Measurements from ENCODE around the gene PAX6. TPM values are rescaled to one million over a fixed set of nuclear protein-coding genes. Genes with fewer than 3 reads are reported as not detected.

PAX6 gene
- total RNA-seq, 2 experiments from 2014 or later, result not detected

DNA sequence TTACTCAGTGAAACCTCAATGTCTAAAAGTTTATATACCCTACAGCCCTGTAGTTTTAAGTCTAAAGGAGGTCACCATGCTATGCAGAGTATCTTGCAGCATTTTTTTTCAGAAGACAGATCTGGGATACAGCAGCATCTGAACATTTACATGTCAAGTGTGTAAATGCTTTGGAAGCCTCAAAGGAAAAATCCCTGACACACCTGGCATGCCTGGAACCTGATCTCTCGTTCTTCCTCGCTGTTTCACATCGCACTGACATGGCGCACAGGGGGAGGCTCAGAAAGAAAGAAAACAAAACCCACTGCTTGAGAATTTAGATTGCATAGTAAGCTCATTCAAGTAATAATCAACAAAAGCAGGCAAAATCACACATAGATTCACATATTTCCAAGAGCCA lies 31.0 kb downstream of the PAX6 start:
- POLR2A ChIA-PET, result no interaction called here
- no TSS peak for BruUV-seq (replicated peaks)

DNA sequence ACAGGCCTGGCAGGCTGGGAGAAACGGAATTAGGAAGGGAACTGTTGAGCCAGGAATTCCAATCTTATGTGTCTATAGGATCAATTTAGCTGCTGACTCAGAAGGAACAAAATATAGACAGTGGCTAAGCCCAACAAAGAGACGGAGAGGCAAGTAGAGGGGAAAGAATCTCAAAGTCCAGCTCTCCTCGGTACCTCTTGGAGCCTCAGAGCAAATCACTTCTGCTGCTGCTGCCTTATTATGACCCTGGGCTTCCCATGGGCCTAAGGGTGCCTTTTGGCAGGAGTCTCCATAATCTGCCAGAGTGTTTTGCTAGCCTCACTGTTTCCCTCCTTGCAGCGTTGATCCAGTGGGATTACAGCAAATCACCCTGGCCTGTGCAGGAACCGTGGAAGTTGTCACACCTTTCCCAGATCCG lies 31.7 kb downstream of the PAX6 start:
- H3K9me2 ChIP-seq (ENCODE audit: insufficient read depth, low read length), result no peaks in the 10 kb centered on the region
- no peak for DNase-seq (ENCODE audit: low spot score)
- BruUV-seq (replicated peaks), result no TSS peak
- H3K4me3 ChIP-seq (ENCODE audit: low read depth, low read length, poor library complexity, severe bottlenecking), result no peak overlapping the region
- H4K20me1 ChIP-seq (ENCODE audit: insufficient read depth, low read length), result no peaks in the 10 kb centered on the region
- no peaks in the 10 kb centered on the region for H3K36me3 ChIP-seq (ENCODE audit: insufficient read depth, low read length)
- intact Hi-C loops (cut with micrococcal nuclease; ENCODE audit: unreplicated experiment), result no loop called here
- no peak for TF ChIP-seq EZH2phosphoT487 (IDR thresholded peaks at IDR 0.05; ENCODE audit: borderline replicate concordance, low read depth, low read length)
- TF ChIP-seq, protein P1, sequence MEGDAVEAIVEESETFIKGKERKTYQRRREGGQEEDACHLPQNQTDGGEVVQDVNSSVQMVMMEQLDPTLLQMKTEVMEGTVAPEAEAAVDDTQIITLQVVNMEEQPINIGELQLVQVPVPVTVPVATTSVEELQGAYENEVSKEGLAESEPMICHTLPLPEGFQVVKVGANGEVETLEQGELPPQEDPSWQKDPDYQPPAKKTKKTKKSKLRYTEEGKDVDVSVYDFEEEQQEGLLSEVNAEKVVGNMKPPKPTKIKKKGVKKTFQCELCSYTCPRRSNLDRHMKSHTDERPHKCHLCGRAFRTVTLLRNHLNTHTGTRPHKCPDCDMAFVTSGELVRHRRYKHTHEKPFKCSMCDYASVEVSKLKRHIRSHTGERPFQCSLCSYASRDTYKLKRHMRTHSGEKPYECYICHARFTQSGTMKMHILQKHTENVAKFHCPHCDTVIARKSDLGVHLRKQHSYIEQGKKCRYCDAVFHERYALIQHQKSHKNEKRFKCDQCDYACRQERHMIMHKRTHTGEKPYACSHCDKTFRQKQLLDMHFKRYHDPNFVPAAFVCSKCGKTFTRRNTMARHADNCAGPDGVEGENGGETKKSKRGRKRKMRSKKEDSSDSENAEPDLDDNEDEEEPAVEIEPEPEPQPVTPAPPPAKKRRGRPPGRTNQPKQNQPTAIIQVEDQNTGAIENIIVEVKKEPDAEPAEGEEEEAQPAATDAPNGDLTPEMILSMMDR (conservative IDR thresholded peaks at IDR 0.05; ENCODE audit: low read length), result no peak
- H3K9me3 ChIP-seq (ENCODE audit: low read length), result no peaks in the 10 kb centered on the region
- H3K27ac ChIP-seq (ENCODE audit: low read depth, low read length, poor library complexity, severe bottlenecking), result no peak overlapping the region
- POLR2A ChIA-PET, result no interaction called here
- CTCF ChIA-PET (ENCODE audit: unreplicated experiment), result no interaction called here
- no peak overlapping the region for H3K4me2 ChIP-seq (ENCODE audit: low read length)
- H3K4me1 ChIP-seq (ENCODE audit: insufficient read depth, low read length, poor library complexity, severe bottlenecking), result no peaks in the 10 kb centered on the region
- no peak overlapping the region for H2AFZ ChIP-seq (ENCODE audit: low read length)
- no peaks in the 10 kb centered on the region for H3K79me2 ChIP-seq (ENCODE audit: insufficient read depth, low read depth, low read length)

More for the DNA sequence above, 31.0 kb downstream of the PAX6 start:
- H3K79me2 ChIP-seq (ENCODE audit: insufficient read depth, low read depth, low read length), result no peaks in the 10 kb centered on the region
- H3K4me3 ChIP-seq (ENCODE audit: low read depth, low read length, poor library complexity, severe bottlenecking), result no peak overlapping the region
- H3K4me1 ChIP-seq (ENCODE audit: insufficient read depth, low read length, poor library complexity, severe bottlenecking), result no peaks in the 10 kb centered on the region
- no peaks in the 10 kb centered on the region for H4K20me1 ChIP-seq (ENCODE audit: insufficient read depth, low read length)
- no peak for DNase-seq (ENCODE audit: low spot score)
- no peaks in the 10 kb centered on the region for H3K36me3 ChIP-seq (ENCODE audit: insufficient read depth, low read length)
- intact Hi-C loops (cut with micrococcal nuclease; ENCODE audit: unreplicated experiment), result no loop called here
- H3K4me2 ChIP-seq (ENCODE audit: low read length), result no peak overlapping the region
- H3K27ac ChIP-seq (ENCODE audit: low read depth, low read length, poor library complexity, severe bottlenecking), result no peak overlapping the region
- H3K9me2 ChIP-seq (ENCODE audit: insufficient read depth, low read length), result no peaks in the 10 kb centered on the region
- CTCF ChIA-PET (ENCODE audit: unreplicated experiment), result no interaction called here
- H3K9me3 ChIP-seq (ENCODE audit: low read length), result no peaks in the 10 kb centered on the region
- no peak overlapping the region for H2AFZ ChIP-seq (ENCODE audit: low read length)
- TF ChIP-seq EZH2phosphoT487 (IDR thresholded peaks at IDR 0.05; ENCODE audit: borderline replicate concordance, low read depth, low read length), result no peak
- TF ChIP-seq, protein P1 (conservative IDR thresholded peaks at IDR 0.05; ENCODE audit: low read length), result no peak

DNA sequence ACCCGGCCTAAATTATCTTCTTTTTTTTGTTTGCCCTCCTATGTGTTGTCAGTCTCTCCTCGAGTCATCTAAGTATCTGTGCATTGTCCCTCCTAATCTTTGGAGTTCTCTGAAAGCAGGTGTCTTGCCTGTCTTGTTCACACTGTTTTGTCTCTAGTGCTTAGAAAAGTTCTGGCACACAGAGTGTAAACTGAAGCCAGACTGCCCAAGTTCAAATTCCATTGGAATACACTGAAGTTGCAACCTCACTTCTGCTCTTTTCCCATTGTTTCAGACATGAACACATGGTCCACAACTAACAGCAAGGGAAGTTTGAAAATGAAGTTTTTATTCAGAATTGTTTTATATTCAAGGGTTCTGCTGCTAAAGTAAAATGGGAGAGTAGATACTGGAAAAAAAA lies 38.7 kb downstream of the PAX6 start:
- no peak for DNase-seq (ENCODE audit: low spot score)
- no peaks in the 10 kb centered on the region for H3K4me1 ChIP-seq (ENCODE audit: insufficient read depth, low read length, poor library complexity, severe bottlenecking)
- H3K9me3 ChIP-seq (ENCODE audit: low read length), result no peaks in the 10 kb centered on the region
- no peaks in the 10 kb centered on the region for H3K36me3 ChIP-seq (ENCODE audit: insufficient read depth, low read length)
- no peak overlapping the region for H2AFZ ChIP-seq (ENCODE audit: low read length)
- POLR2A ChIA-PET, result interaction anchor here (0.6 to 0.7 kb wide), 2 partner anchors 422 to 560 kb away, joined by 3 to 4 read pairs; no protein-coding TSS in a partner anchor
- CTCF ChIA-PET (ENCODE audit: unreplicated experiment), result no interaction called here
- no peaks in the 10 kb centered on the region for H4K20me1 ChIP-seq (ENCODE audit: insufficient read depth, low read length)
- no peak overlapping the region for H3K27ac ChIP-seq (ENCODE audit: low read depth, low read length, poor library complexity, severe bottlenecking)
- TF ChIP-seq, protein P1 (conservative IDR thresholded peaks at IDR 0.05; ENCODE audit: low read length), result no peak
- TF ChIP-seq EZH2phosphoT487 (IDR thresholded peaks at IDR 0.05; ENCODE audit: borderline replicate concordance, low read depth, low read length), result no peak
- no peaks in the 10 kb centered on the region for H3K79me2 ChIP-seq (ENCODE audit: insufficient read depth, low read depth, low read length)
- H3K4me3 ChIP-seq (ENCODE audit: low read depth, low read length, poor library complexity, severe bottlenecking), result no peak overlapping the region
- H3K4me2 ChIP-seq (ENCODE audit: low read length), result no peak overlapping the region
- no peaks in the 10 kb centered on the region for H3K9me2 ChIP-seq (ENCODE audit: insufficient read depth, low read length)
- intact Hi-C loops (cut with micrococcal nuclease; ENCODE audit: unreplicated experiment), result no loop called here
- BruUV-seq (replicated peaks), result no TSS peak

All from OCI-LY7 (cell line).